Kidney capillary endothelial cell (primary cell): Measurements from ENCODE around the gene ALG1.
"Not testable (repeated sequence)": the region's sequence is repeated elsewhere in the genome, so short reads cannot be mapped to it uniquely, and the experiment has no call there.

ENCODE experiments used
- DNase-seq: peaks from one replicate; pipeline ENCODE4 v3.0.0-alpha.2; 2018; ENCODE audit warnings: low spot score

The ALG1 gene

DNA sequence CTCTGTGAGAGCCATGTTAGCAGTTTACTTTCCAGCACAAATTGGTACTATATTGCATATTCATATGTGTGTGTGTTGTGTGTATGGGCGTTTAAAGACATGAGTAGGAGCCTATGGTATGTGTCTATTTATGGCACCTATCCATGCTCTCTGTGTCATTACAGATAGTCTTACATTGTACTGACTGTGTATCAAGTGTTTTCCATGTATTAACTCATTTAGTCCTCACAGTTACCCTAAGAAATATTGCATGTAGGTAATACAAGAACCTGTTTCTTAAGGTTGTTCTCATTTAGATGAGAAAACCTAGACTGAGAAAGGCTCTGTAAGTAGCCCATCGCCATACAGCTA is 1.6 kb downstream of the ALG1 start:
- DNase-seq = no peak

DNA sequence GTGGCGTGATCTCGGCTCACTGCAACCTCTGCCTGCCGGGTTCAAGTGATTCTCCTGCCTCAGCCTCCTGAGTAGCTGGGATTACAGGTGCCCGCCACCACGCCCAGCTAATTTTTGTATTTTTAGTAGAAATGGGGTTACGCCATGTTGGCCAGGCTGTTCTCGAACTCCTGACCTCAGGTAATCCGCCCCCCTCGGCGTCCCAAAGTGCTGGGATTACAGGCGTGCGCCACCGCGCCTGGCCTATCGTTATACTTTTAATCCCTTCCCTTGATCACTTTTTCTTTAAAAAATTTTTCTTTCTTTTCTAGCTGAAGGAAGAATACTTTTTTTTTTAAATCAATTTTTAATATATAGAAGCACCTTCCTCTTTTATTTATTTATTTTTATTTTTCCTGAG is 2.1 kb downstream of the ALG1 start:
- DNase-seq = not testable (repeated sequence)

DNA sequence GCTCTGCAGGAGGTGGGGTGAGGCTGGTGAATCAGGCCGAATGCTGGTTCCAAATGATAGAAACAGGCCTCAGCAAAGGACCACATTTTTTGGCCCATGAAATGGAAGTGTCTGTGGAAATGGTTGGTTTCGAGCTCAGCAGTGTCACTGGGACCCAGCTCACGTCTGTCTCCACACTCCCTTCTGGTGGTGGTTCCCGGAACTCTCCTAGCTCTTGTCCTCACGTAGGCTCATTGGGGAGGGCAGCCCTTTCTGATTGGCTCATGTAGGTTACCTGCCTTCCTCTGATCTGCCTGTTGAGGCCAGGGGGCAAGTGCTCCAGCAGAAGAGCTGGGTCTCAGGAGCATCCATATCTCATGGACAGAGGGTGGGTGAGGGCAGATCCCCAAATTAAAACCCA is 4.0 kb downstream of the ALG1 start:
- no peak for DNase-seq

DNA sequence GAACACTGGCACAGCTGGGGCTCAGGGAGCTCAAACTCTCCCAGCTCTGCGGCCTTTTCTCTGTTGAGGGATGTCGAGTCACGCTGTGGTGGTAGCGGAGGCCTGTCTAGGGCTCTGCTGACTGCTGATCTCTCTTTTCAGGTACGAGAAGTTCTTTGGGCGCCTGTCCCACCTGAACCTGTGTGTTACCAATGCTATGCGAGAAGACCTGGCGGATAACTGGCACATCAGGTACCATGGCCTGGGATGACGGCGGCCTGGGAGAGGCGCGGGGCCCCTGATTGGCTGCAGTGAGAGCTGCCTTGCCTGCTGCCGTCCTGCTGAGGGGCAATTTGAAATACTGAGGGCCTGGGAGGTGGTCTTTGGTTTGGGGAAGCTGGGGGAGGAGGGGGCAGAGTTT is 5.7 kb downstream of the ALG1 start:
- no peak for DNase-seq

DNA sequence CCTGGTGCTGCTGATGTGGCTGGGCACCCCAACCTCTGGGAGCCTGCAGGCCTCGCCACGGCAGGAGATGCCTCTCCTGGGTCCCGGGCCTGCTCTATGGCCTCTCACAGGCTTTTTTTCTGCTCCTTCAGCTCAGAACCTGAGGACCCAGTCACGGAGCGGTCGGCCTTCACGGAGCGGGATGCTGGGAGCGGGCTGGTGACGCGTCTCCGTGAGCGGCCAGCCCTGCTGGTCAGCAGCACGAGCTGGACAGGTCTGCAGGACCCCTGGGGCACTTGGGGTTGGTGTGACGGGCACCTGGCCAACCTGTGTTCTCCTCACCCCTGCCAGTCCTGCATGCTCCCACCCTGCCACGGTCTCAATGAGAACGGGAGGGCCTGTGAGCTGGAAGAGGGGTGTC is 7.0 kb downstream of the ALG1 start:
- DNase-seq = no peak

DNA sequence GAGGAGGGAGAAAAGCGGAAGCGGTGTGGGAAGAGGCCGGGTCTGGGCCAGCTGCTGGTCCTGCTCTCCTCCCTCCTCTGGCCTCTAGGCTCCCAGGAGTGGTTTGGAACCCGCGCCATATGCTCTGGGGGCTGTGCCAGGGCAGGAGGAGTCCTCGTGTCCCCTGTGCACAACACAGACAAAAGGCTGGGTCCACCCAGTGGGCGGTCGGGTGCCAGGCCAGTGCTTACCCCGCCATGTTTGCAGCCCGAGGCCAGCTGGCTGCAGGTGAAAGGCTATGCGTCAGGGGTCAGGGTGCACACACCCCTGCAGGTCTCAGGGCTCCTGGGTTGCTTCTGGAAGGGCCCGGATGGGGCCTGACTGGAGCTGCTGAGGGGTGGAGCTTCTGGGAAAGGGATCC is 8.8 kb downstream of the ALG1 start:
- DNase-seq = not testable (repeated sequence)

DNA sequence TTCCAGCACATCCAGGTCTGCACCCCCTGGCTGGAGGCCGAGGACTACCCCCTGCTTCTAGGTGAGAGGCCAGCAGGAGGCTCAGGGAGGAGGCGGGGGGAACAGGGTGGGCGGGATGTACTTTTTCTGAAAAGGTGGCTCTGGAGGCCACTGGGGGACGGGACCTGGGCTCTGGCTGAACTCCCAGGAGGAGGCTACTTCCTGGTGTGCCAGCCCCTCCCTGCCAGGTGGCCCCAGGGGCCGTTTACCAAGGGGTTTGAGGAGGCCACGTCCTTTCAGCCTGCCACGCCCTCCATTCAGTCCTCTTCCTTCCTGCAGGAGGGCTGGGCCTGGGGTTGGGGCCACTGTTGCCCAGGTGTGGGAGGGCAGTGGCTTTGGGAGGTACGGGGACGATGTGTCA is 9.4 kb downstream of the ALG1 start:
- not testable (repeated sequence) for DNase-seq

DNA sequence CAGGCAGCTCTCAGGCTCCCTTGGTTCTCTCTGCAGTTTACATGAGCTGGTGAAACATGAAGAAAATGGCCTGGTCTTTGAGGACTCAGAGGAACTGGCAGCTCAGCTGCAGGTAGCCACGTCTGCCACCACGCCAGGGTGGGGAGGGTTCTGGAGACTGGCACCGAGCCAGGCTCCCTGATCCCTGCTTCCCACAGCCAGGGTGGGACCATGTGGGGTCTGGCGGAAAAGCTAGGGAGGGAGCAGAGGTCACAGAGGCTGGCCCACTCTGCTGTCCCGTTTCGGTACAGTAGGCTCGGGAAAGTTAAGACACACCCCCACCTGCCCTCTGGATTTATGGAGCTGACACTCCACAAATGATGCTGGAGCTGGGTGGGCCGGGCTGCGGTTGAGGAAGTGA is 12.0 kb downstream of the ALG1 start:
- not testable (repeated sequence) for DNase-seq

DNA sequence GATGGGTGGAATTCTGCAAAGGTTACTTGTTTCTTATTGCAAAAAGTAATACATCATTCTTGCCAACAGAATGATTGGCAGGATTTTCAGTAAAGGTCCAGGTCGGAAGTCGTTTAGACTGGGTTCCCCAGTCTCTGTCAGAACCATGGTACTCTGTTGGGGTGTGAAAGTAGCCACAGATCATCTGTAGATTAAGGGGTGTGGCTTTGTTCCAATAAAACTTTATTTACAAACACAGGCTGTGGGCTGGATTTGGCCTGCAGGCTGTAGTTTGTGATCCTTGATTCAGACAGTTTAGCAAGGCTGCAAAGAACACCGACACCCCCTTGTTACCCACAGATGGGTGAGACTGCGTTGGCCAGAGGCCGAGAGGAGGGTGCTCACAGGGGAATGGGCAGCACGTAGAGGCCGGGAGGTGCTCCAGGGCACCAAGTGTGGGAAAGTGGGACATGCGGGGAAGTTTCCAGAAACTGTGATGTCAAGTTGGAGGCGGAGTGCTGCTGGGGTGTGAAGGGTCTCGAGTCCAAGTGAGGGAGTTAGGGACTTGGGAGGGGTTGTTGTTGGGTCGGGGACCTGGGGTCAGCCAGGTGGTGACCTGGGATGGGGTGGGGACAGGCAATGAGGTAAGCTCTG is 12.6 kb downstream of the ALG1 start:
- not testable (repeated sequence) for DNase-seq

DNA sequence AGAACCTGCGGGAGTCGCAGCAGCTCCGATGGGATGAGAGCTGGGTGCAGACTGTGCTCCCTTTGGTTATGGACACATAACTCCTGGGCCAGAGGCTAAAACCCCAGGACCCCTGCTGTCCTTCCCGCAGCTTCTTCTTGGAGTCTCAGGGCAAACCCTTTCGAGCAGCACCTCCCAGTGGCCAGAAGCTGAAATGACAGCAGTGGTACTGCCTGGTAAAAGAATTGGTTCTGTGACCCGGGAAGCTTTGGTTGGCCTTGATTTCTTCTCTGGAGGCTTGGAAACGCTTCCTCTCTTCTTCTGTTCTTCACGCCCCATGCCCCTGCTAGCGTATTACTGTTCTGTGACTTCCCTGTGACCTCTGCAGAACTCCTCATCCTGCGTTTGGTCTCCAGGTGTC is 13.2 kb downstream of the ALG1 start:
- DNase-seq = peak; percentile 40

DNA sequence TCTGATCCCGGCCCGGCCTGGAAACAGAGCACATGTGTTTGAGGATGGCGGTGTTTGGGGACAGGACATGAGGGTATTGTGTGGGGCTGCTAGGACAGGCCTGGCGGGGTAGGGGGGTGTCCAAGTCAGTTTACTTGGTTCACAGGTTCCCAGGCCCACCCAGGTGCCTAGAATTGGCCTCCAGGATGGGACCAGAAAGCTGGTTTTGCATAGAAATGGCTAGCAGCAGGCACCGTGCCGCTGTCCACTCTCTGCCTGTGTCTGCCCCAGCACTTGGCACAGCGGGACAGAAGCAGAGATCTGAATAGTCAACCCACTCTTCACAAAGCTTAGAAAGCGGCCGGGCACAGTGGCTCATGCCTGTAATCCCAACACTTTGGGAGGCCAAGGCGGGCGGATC is 14.1 kb downstream of the ALG1 start:
- DNase-seq = not testable (repeated sequence)

DNA sequence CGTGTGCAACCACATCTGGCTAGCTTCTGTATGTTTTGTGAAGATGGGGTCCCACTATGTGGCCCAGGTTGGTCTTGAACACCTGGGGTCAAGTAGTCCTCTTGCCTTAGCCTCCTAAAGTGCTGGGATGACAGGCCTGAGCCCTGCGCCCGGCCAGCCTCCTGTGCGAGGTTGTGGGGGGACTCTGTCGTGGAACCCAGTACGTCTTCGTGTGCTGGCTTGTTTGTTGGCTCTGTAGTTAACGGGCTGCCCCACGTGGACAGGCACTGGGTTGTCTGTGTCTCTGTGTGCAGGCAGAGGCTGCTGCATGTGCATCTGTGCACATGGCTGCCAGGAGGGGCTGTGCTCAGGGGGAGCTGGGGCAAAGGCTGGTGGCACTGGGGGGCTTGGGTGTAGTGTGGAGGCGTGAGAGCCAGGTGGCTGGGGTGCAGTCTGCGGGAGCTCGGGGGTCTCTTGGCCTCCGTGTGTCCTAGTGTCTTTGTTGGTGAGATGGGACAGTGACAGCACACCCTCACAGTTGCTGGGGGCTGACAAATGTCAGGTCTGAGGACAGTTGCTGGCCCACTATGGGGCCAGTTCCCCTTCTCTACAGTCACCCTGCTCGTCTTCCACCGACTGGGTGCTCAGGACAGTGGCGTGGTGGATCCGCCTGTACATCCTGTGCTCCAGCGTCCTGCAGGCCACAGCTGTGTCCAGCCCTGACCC is 16.6 kb downstream of the ALG1 start:
- not testable (repeated sequence) for DNase-seq

DNA sequence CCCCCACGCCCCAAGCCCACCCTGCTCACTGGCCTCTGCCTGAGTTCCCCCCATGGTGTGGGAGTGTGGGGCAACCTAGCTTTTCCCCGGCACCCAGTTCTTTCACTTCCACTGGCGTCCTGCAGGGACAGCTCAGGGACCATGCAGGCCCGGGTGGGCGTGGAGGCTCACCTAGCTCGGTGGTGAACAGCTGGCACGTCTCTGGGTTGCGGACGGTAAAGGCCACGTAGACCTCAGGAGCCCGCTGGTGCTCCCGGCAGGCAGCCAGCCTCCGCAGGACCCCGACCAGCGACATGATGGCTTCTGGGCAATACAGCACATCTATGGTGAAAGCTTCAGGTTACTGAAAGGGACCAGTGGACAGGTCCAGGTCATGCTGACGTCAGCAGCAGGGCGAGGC is 17.3 kb downstream of the ALG1 start:
- DNase-seq = not testable (repeated sequence)

DNA sequence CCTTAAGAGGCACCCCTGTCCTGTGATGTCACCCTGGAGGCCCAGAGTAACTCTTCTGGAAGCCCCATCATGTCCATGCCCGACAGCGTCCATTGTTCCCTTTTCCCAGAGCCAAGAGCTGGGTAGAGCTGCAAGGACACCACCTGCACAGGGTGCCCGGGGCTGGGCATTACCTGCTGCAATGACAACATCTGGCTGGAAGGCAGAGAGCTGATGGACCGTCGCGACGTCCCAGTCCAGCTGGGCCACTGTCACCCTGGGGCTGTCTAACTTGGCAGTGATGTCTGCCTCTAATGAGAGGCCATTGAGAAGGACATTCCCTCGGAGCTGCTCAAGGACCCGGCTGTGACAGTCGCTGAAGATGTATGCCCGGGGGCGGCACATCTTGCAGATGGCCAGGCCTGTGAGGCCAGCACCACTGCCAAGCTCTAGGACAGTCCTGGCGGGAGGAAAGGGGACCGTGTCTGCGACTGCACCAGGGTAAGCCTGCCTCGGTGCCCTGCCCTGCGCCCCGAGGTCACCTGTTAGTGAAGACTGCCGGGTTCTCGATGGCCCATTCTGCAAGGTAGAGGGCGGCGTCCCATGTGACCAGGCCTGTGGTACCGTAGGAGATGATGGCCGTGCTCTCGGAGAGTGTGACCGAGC is 18.4 kb downstream of the ALG1 start:
- DNase-seq = not testable (repeated sequence)

DNA sequence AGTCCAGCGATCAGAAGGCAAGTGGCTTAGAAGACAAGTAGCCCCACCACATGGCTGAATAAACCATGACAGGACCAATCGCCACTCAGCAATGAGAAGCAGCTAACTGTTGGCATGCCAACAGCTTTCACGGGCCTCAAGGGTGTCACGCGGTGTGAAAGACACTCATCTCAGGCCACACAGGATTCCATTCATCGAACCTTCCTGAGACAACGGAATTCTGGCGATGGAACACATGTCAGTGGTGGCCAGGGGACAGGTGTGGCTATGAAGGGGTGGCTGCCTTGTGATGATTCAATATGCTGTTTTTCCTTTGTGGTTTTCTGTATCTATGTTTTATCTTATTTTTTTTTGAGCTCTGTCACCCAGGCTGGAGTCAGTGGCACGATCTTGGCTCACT is 18.9 kb downstream of the ALG1 start:
- DNase-seq = not testable (repeated sequence)

DNA sequence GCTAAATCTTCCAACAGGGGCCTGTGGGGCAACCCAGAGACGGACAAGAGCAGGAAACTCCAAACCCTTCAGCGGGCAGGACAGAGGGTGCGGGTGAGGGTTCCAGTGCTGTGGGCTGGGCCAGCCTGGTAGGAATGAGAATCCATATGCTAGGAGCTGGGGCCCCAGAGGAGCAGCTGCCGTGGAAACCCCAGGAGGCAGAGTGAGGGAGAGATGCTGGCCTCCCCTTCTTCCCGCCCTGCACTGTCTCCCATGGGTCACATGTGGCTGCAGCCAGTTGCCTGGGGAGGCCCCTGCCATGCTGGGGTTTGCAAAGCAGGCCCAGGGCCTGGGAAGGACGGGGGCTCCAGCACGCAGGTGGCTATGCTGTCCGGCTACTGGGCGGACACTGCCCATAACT is 21.4 kb downstream of the ALG1 start:
- not testable (repeated sequence) for DNase-seq

DNA sequence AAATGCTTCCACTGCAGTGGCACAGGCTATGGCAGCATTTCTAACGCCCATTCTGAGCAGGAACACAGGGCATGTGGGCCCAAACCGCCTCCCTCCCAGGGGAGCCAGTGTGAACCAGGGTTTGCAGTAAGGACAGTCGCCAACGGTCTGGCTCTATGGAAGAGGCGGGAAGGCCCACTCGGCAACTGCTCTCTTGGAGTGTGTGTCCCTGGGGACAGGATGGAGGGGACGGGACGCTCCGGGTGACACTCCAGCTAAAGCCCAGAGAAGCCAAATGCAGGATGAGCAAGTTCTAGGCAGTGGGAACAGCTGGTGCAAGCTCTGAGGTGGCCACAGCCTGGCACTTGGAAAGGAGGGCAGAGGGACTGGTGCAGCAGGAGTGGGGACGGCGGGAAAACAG is 22.1 kb downstream of the ALG1 start:
- DNase-seq = not testable (repeated sequence)

DNA sequence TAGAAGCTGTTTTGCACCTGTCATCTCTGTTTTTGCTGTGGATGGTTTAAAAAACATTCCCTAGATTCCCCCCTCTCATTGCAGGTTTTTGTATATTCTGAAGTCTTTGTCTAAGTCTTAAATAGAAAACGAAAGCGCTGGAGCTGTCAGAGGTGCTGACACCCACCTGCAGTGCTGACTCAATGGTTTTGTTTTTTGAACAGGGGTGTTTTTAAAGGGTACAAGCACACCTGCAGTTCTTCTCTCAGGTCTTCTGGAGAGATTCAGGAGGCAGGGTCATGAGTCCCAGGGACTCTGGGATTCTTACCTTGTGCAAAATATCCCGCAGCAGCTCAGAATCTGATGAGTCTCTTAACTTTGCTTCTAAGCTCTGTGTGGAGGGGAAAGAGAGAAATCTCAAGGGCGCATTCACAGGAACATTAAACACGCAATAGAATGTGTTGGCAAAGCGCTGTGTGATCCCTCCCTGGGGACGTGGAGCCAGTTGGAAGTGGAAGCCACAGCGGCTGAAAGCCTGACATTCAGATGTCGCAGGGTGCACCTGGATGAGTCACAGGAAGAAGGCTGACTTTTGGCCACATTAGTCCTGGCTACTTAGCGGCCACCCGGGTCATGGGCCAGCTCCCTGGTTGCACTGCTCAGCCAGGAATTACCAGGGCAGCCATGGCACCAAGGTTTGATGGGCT is 23.6 kb downstream of the ALG1 start:
- DNase-seq = not testable (repeated sequence)

DNA sequence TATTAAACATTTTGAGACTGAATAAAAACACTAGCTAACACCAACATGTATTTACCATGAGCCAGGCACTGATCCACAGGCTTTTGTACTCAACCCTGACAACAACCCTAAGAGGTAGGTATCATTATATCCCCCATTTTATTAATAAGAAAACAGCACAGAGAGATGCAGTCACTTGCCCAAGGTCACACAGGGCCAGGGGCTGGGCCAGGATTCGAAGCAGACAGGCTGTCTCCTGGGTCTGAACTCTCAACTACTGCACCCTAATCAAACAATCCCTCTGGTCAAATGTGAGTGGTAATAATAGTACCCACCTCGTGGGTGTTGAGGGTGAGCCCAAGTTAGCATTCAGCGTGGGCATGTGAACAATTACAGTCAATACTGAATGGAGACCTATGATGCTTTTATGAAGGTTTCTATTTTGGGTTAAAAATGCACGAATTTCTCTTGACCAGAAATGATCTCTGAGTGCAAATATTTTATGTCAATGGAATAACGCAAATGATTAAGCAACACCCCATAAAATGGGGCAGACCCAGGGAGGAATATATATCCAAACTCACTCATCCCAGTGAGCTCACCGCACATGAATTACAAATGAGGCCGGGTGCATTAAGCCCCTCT is 24.9 kb downstream of the ALG1 start:
- not testable (repeated sequence) for DNase-seq

DNA sequence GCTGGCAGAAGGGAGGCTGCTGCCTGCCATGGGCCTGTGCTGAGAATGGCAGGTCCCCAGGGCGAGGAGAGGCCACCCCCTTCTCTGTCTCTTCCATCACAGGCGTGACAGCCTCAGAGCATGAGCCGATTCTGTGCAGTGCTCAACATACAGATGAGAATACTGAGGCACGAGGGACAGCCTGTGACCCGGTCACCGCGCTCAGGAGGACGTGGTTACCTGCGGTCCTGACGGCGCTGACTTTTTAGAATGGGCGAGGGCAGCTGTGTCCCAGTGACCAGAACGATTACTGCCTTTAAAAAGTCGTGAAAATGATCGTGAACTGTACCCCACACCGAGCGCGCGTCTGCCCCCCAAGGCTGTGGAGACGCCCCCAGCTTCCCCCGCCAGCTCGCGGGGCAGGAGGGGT is 25.4 kb downstream of the ALG1 start:
- DNase-seq = peak; percentile 5

DNA sequence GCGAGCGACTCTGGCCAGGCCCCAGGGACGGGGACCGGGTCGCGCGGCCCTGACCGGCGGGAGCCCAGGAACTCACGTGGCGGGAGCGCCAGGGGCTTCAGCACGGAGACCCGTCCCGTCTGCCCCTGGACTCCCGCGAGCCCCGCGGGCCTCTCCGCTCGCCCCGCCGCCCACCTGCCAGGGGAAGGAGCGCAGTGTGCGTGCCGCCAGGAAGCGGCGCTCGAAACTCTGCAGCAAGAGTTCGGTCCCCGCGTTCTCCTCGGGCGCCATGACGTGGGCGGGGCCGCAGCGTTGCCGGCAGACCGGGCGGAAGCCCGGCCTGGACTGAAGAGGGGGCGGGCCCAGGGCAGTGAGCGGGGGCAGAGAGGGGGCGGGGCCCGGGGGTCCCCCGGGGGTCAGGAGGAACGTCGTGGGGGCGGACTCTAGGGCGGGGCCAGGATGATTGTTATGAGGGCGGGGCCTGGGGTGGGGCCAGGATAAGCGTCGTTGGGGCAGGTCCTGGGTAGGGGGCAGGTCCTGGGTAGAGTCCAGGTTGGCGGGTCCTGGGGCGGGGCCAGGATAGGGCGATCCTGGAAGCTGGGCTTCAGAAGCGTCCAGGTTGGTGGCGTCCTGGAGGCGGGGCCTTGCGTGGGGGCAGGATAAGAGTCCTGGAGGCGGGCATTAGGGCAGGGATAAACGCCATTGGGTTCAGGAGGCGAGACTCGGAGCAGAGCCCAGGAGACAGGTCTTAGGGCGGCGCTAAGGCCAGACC is 26.0 kb downstream of the ALG1 start, which contains the start of gene EEF2KMT:
Gene EEF2KMT, minus strand, starts transcription at position 326 of the 751 bp plus-strand sequence. Its CDS starts 56 bp downstream, at position 270.
- DNase-seq = peak; percentile 98
